Measurements from ENCODE around the gene CCL11.
"Not testable (repeated sequence)": the region's sequence is repeated elsewhere in the genome, so short reads cannot be mapped to it uniquely, and the experiment has no call there.

The CCL11 gene

GRCh38 chr17:34318474-34318873 is 32.9 kb downstream of the CCL11 start:
- Histone ChIP-seq H3K27ac (ENCODE audit: poor library complexity, severe bottlenecking) (no peak overlapping the region), H3K4me3 (ENCODE audit: severe bottlenecking) (no peak overlapping the region), H3K4me1 (ENCODE audit: insufficient read depth, poor library complexity, severe bottlenecking) (no peaks in the 10 kb centered on the region), H3K9me3 (ENCODE audit: severe bottlenecking) (no peaks in the 10 kb centered on the region), H3K36me3 (ENCODE audit: low read depth) (no peaks in the 10 kb centered on the region), H3K27me3 (ENCODE audit: insufficient read depth, poor library complexity, severe bottlenecking) (no peaks in the 10 kb centered on the region)
- no peak for DNase-seq (ENCODE audit: low spot score)
- TF ChIP-seq CTCF (IDR thresholded peaks at IDR 0.05; ENCODE audit: poor library complexity, severe bottlenecking): no peak
- no peak for ATAC-seq (ENCODE audit: low read depth)

- DNase-seq (ENCODE audit: low spot score) (no peak), ATAC-seq (ENCODE audit: low read depth) (no peak)
- H3K27ac ChIP-seq (ENCODE audit: poor library complexity, severe bottlenecking): no peak within 1 kb of the TSS
- no peaks in the 10 kb centered on the region for H3K4me1 ChIP-seq (ENCODE audit: insufficient read depth, poor library complexity, severe bottlenecking)
- H3K36me3 ChIP-seq (ENCODE audit: low read depth): no peaks in the 10 kb centered on the region
- H3K9me3 ChIP-seq (ENCODE audit: severe bottlenecking): no peaks in the 10 kb centered on the region
- no peak within 1 kb of the TSS for H3K4me3 ChIP-seq (ENCODE audit: severe bottlenecking)
- TF ChIP-seq CTCF (IDR thresholded peaks at IDR 0.05; ENCODE audit: poor library complexity, severe bottlenecking): no peak
- no peaks in the 10 kb centered on the region for H3K27me3 ChIP-seq (ENCODE audit: insufficient read depth, poor library complexity, severe bottlenecking)
Observed at GRCh38 chr17:34319039-34319483, 33.5 kb downstream of the CCL11 start, which contains the start of gene CCL8. Gene CCL8, plus strand, starts transcription at chr17:34319435. Its CDS starts 67 bp downstream, at chr17:34319502.

DNA sequence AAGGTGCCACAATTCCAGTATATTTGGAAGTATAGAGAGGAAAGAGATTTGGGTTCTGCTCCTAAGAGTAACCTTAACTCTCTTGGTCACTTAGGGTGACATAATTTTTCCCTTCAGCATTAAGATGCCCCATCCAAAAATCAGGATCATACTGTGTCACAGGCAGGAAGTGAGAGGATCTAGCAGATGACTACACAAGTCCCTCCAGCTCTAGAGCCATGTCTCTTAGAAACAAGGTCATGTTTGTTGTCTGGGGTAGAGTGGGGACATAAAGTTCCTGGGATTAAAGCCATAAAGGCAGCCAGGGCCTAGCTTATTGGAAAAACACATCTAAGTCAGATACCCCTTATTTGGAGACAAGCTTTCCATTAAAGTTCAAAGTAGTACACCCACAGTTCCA is 36.4 kb downstream of the CCL11 start:
- H3K27me3 ChIP-seq (ENCODE audit: insufficient read depth, poor library complexity, severe bottlenecking): no peaks in the 10 kb centered on the region
- no peak for TF ChIP-seq CTCF (IDR thresholded peaks at IDR 0.05; ENCODE audit: poor library complexity, severe bottlenecking)
- ATAC-seq (ENCODE audit: low read depth): no peak

DNA sequence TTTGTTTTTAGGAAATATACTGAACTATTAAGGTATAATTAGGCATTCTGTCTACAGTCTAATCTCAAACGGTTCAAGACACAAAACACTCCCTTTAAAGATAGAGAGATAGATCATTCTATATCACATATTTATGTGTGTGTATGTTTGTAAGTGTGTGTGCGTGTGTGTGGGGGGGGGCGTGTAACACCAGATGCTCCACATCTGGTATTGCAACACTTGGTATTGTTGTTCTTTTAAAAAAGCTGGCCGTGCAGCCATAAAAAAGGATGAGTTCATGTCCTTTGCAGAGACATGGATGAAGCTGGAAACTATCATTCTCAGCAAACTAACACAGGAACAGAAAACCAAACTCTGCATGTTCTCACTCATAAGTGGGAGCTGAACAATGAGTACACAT is 42.0 kb downstream of the CCL11 start:
- H3K27me3 ChIP-seq (ENCODE audit: insufficient read depth, poor library complexity, severe bottlenecking); ATAC-seq (ENCODE audit: low read depth); DNase-seq (ENCODE audit: low spot score): not testable (repeated sequence)

More for the DNA sequence above, 36.4 kb downstream of the CCL11 start:
- no peaks in the 10 kb centered on the region for H3K36me3 ChIP-seq (ENCODE audit: low read depth)
- no peak overlapping the region for H3K27ac ChIP-seq (ENCODE audit: poor library complexity, severe bottlenecking)
- no peak overlapping the region for H3K4me3 ChIP-seq (ENCODE audit: severe bottlenecking)
- no peaks in the 10 kb centered on the region for H3K9me3 ChIP-seq (ENCODE audit: severe bottlenecking)
- no peaks in the 10 kb centered on the region for H3K4me1 ChIP-seq (ENCODE audit: insufficient read depth, poor library complexity, severe bottlenecking)
- DNase-seq (ENCODE audit: low spot score): no peak

GRCh38 chr17:34337701-34338100 is 52.2 kb downstream of the CCL11 start:
- Histone ChIP-seq H3K4me3 (ENCODE audit: severe bottlenecking) (no peak overlapping the region), H3K4me1 (ENCODE audit: insufficient read depth, poor library complexity, severe bottlenecking) (no peaks in the 10 kb centered on the region), H3K36me3 (ENCODE audit: low read depth) (no peaks in the 10 kb centered on the region), H3K9me3 (ENCODE audit: severe bottlenecking) (no peaks in the 10 kb centered on the region), H3K27me3 (ENCODE audit: insufficient read depth, poor library complexity, severe bottlenecking) (peaks cover 13% of the 10 kb centered on the region), H3K27ac (ENCODE audit: poor library complexity, severe bottlenecking) (no peak overlapping the region)
- DNase-seq (ENCODE audit: low spot score) (no peak), ATAC-seq (ENCODE audit: low read depth) (no peak)
- no peak for TF ChIP-seq CTCF (IDR thresholded peaks at IDR 0.05; ENCODE audit: poor library complexity, severe bottlenecking)

More for the DNA sequence above, 42.0 kb downstream of the CCL11 start:
- H3K4me1 ChIP-seq (ENCODE audit: insufficient read depth, poor library complexity, severe bottlenecking); H3K27ac ChIP-seq (ENCODE audit: poor library complexity, severe bottlenecking); H3K4me3 ChIP-seq (ENCODE audit: severe bottlenecking); H3K9me3 ChIP-seq (ENCODE audit: severe bottlenecking); H3K36me3 ChIP-seq (ENCODE audit: low read depth): not testable (repeated sequence)

All from RWPE2 (cell line).